GM12878 (cell line): ENCODE results near the gene ATP5F1A.

Experiments used
- CEBPB ChIP-seq, 2 experiments: fragments of 150-350 bp in 1 of 2; IDR thresholded peaks; 2 replicates each; pipeline ENCODE4 v1.6.1; 2012 to 2014; ENCODE audit warnings: low read depth in 2 of 2, low read length in 2 of 2, borderline replicate concordance in 1 of 2, inconsistent platforms in 1 of 2
- REST ChIP-seq: IDR thresholded peaks from 2 replicates; pipeline ENCODE4 v1.6.1; 2012; ENCODE audit warnings: mild to moderate bottlenecking, low read depth, low read length
- ZZZ3 ChIP-seq: IDR thresholded peaks from 2 replicates; pipeline ENCODE4 v1.6.1; 2011; ENCODE audit warnings: low read depth; ENCODE audit not compliant: control insufficient read depth, insufficient read length

DNA sequence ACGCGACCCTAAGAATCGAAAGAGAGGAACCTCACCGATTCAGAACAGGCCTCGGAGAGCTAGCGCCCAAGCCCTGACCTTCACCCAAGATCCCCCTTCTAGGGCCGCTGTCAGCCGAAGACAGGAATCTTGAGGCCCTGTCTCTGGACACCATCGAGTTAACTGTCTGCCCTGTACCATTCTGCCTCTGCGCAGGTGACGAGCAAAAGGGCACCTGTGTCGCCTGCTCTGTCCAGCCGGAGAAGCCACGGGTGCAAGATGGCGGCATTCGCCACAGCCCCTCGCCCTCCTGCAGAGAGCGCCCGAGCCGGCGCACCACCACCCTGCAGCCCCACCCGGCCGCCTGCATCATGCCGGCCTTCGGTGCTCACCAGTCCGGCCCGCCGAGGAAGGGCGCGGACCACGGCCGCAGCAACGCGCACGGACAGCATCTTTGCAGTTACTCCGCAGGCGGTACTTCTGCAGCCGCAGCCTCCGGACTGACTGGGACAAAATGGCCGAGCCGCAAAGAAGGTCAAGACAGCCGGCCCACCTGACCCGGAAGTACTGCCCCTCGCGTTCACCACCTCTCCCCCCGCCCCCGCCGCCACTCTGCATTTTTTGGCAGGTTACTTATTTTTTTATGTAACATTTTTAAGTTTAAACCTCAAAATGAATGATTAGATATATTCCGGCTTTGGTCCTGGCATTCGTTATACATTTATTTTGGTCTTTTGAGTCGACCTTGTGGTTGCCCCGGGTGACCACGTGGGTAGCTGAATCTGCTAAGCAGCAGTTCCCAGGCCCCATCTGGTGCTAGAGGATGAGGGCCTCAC is at the start of gene ATP5F1A:
- TF ChIP-seq ZZZ3: no peak
- TF ChIP-seq CEBPB (IDR thresholded peaks at IDR 0.05; ENCODE audit: borderline replicate concordance in 1 of 2, low read depth in 2 of 2, low read length in 2 of 2): no peak
- TF ChIP-seq REST: no peak
